ENCODE measurements around the gene ATG2A.

Gene ATG2A

GRCh38 chr11:64925536-64926436, 8.8 kb upstream of the ATG2A start:
- Histone ChIP-seq H3K9me3 (ENCODE audit: control insufficient read depth in 2 of 2, low read length in 2 of 2) (no peaks in the 10 kb centered on the region), H3K4me1 (ENCODE audit: control insufficient read depth in 2 of 2, insufficient read depth in 2 of 2, low read length in 2 of 2) (peaks cover 12 to 18% of the 10 kb centered on the region in 2 donors), H3K9ac (ENCODE audit: low read depth in 1 of 2, low read length in 2 of 2) (peak overlapping the region; percentile 86 to 91), H3K27me3 (ENCODE audit: control insufficient read depth in 2 of 2, insufficient read depth in 2 of 2, low read length in 2 of 2) (no peaks in the 10 kb centered on the region), H3K27ac (ENCODE audit: low read depth in 2 of 2, low read length in 2 of 2) (no peak overlapping the region), H3K4me3 (ENCODE audit: low read length in 2 of 2) (peak overlapping the region; percentile 90 to 92), H3K36me3 (ENCODE audit: control insufficient read depth in 2 of 2, insufficient read depth in 2 of 2, low read length in 2 of 2) (peaks cover 8 to 18% of the 10 kb centered on the region in 2 donors)

- Histone ChIP-seq H3K27ac (ENCODE audit: low read depth in 2 of 2, low read length in 2 of 2) (peak overlapping the region; percentile 83 to 93), H3K9ac (ENCODE audit: low read depth in 1 of 2, low read length in 2 of 2) (peak overlapping the region; percentile 86 to 91)
These were observed 7.9 kb upstream of the ATG2A start for GRCh38 chr11:64924910-64925284.

GRCh38 chr11:64923944-64924909, 7.2 kb upstream of the ATG2A start, which contains the start of gene PPP2R5B:
Gene PPP2R5B (plus strand): TSS chr11:64924689. CDS start chr11:64925735, 1,046 bp downstream.
- H3K36me3 ChIP-seq (ENCODE audit: control insufficient read depth in 2 of 2, insufficient read depth in 2 of 2, low read length in 2 of 2): peaks cover 3 to 6% of the 10 kb centered on the region in 2 donors
- no peaks in the 10 kb centered on the region for H3K9me3 ChIP-seq (ENCODE audit: control insufficient read depth in 2 of 2, low read length in 2 of 2)
- H3K27me3 ChIP-seq (ENCODE audit: control insufficient read depth in 2 of 2, insufficient read depth in 2 of 2, low read length in 2 of 2): no peaks in the 10 kb centered on the region
- peak within 1 kb of the TSS; percentile 83 to 93 for H3K27ac ChIP-seq (ENCODE audit: low read depth in 2 of 2, low read length in 2 of 2)
- H3K4me1 ChIP-seq (ENCODE audit: control insufficient read depth in 2 of 2, insufficient read depth in 2 of 2, low read length in 2 of 2): peaks cover 12 to 18% of the 10 kb centered on the region in 2 donors
- peak within 1 kb of the TSS; percentile 90 to 92 for H3K4me3 ChIP-seq (ENCODE audit: low read length in 2 of 2)
- H3K9ac ChIP-seq (ENCODE audit: low read depth in 1 of 2, low read length in 2 of 2): peak within 1 kb of the TSS; percentile 86 to 91

More at GRCh38 chr11:64924910-64925284, 7.9 kb upstream of the ATG2A start:
- no peaks in the 10 kb centered on the region for H3K27me3 ChIP-seq (ENCODE audit: control insufficient read depth in 2 of 2, insufficient read depth in 2 of 2, low read length in 2 of 2)
- H3K4me3 ChIP-seq (ENCODE audit: low read length in 2 of 2): peak overlapping the region; percentile 90 to 92
- peaks cover 3 to 10% of the 10 kb centered on the region in 2 donors for H3K36me3 ChIP-seq (ENCODE audit: control insufficient read depth in 2 of 2, insufficient read depth in 2 of 2, low read length in 2 of 2)
- H3K4me1 ChIP-seq (ENCODE audit: control insufficient read depth in 2 of 2, insufficient read depth in 2 of 2, low read length in 2 of 2): peaks cover 12 to 18% of the 10 kb centered on the region in 2 donors
- H3K9me3 ChIP-seq (ENCODE audit: control insufficient read depth in 2 of 2, low read length in 2 of 2): no peaks in the 10 kb centered on the region

GRCh38 chr11:64923151-64923661, 6.2 kb upstream of the ATG2A start:
- H3K27ac ChIP-seq (ENCODE audit: low read depth in 2 of 2, low read length in 2 of 2): no peak overlapping the region
- H3K4me3 ChIP-seq (ENCODE audit: low read length in 2 of 2): peak overlapping the region in 1 of 2 donors; percentile 90
- H3K27me3 ChIP-seq (ENCODE audit: control insufficient read depth in 2 of 2, insufficient read depth in 2 of 2, low read length in 2 of 2): no peaks in the 10 kb centered on the region
- H3K4me1 ChIP-seq (ENCODE audit: control insufficient read depth in 2 of 2, insufficient read depth in 2 of 2, low read length in 2 of 2): peaks cover 12 to 19% of the 10 kb centered on the region in 2 donors
- peaks cover 3 to 6% of the 10 kb centered on the region in 2 donors for H3K36me3 ChIP-seq (ENCODE audit: control insufficient read depth in 2 of 2, insufficient read depth in 2 of 2, low read length in 2 of 2)
- peak overlapping the region; percentile 86 to 91 for H3K9ac ChIP-seq (ENCODE audit: low read depth in 1 of 2, low read length in 2 of 2)
- no peaks in the 10 kb centered on the region for H3K9me3 ChIP-seq (ENCODE audit: control insufficient read depth in 2 of 2, low read length in 2 of 2)

- Histone ChIP-seq H3K9ac (ENCODE audit: low read depth in 1 of 2, low read length in 2 of 2) (no peak overlapping the region), H3K36me3 (ENCODE audit: control insufficient read depth in 2 of 2, insufficient read depth in 2 of 2, low read length in 2 of 2) (no peaks in the 10 kb centered on the region), H3K9me3 (ENCODE audit: control insufficient read depth in 2 of 2, low read length in 2 of 2) (no peaks in the 10 kb centered on the region), H3K27me3 (ENCODE audit: control insufficient read depth in 2 of 2, insufficient read depth in 2 of 2, low read length in 2 of 2) (no peaks in the 10 kb centered on the region), H3K4me1 (ENCODE audit: control insufficient read depth in 2 of 2, insufficient read depth in 2 of 2, low read length in 2 of 2) (peaks cover 19 to 30% of the 10 kb centered on the region in 2 donors), H3K4me3 (ENCODE audit: low read length in 2 of 2) (no peak overlapping the region), H3K27ac (ENCODE audit: low read depth in 2 of 2, low read length in 2 of 2) (no peak overlapping the region)
These were observed 4.4 kb upstream of the ATG2A start for GRCh38 chr11:64921384-64921783.

- H3K27ac ChIP-seq (ENCODE audit: low read depth in 2 of 2, low read length in 2 of 2): no peak overlapping the region
- H3K4me3 ChIP-seq (ENCODE audit: low read length in 2 of 2): no peak overlapping the region
- peaks cover 23 to 29% of the 10 kb centered on the region in 2 donors for H3K4me1 ChIP-seq (ENCODE audit: control insufficient read depth in 2 of 2, insufficient read depth in 2 of 2, low read length in 2 of 2)
- H3K36me3 ChIP-seq (ENCODE audit: control insufficient read depth in 2 of 2, insufficient read depth in 2 of 2, low read length in 2 of 2): no peaks in the 10 kb centered on the region
- H3K9ac ChIP-seq (ENCODE audit: low read depth in 1 of 2, low read length in 2 of 2): no peak overlapping the region
- no peaks in the 10 kb centered on the region for H3K9me3 ChIP-seq (ENCODE audit: control insufficient read depth in 2 of 2, low read length in 2 of 2)
- no peaks in the 10 kb centered on the region for H3K27me3 ChIP-seq (ENCODE audit: control insufficient read depth in 2 of 2, insufficient read depth in 2 of 2, low read length in 2 of 2)
These were observed 3.1 kb upstream of the ATG2A start for GRCh38 chr11:64920124-64920523.

- Histone ChIP-seq H3K27ac (ENCODE audit: low read depth in 2 of 2, low read length in 2 of 2) (no peak overlapping the region), H3K4me1 (ENCODE audit: control insufficient read depth in 2 of 2, insufficient read depth in 2 of 2, low read length in 2 of 2) (peaks cover 21 to 29% of the 10 kb centered on the region in 2 donors), H3K36me3 (ENCODE audit: control insufficient read depth in 2 of 2, insufficient read depth in 2 of 2, low read length in 2 of 2) (no peaks in the 10 kb centered on the region), H3K27me3 (ENCODE audit: control insufficient read depth in 2 of 2, insufficient read depth in 2 of 2, low read length in 2 of 2) (no peaks in the 10 kb centered on the region), H3K9me3 (ENCODE audit: control insufficient read depth in 2 of 2, low read length in 2 of 2) (no peaks in the 10 kb centered on the region), H3K4me3 (ENCODE audit: low read length in 2 of 2) (no peak overlapping the region), H3K9ac (ENCODE audit: low read depth in 1 of 2, low read length in 2 of 2) (no peak overlapping the region)
These were observed 2.6 kb upstream of the ATG2A start for GRCh38 chr11:64919627-64920026.

- Histone ChIP-seq H3K9me3 (ENCODE audit: control insufficient read depth in 2 of 2, low read length in 2 of 2) (no peaks in the 10 kb centered on the region), H3K4me1 (ENCODE audit: control insufficient read depth in 2 of 2, insufficient read depth in 2 of 2, low read length in 2 of 2) (peaks cover 15 to 20% of the 10 kb centered on the region in 2 donors), H3K4me3 (ENCODE audit: low read length in 2 of 2) (peak overlapping the region; percentile 59 to 78), H3K9ac (ENCODE audit: low read depth in 1 of 2, low read length in 2 of 2) (peak overlapping the region; percentile 75 to 80), H3K27ac (ENCODE audit: low read depth in 2 of 2, low read length in 2 of 2) (peak overlapping the region; percentile 70 to 73), H3K36me3 (ENCODE audit: control insufficient read depth in 2 of 2, insufficient read depth in 2 of 2, low read length in 2 of 2) (peaks cover 13 to 14% of the 10 kb centered on the region in 2 donors), H3K27me3 (ENCODE audit: control insufficient read depth in 2 of 2, insufficient read depth in 2 of 2, low read length in 2 of 2) (no peaks in the 10 kb centered on the region)
These were observed 1.0 kb upstream of the ATG2A start for GRCh38 chr11:64918017-64918416.

- Histone ChIP-seq H3K4me3 (ENCODE audit: low read length in 2 of 2) (peak overlapping the region; percentile 59 to 78), H3K27me3 (ENCODE audit: control insufficient read depth in 2 of 2, insufficient read depth in 2 of 2, low read length in 2 of 2) (no peaks in the 10 kb centered on the region), H3K4me1 (ENCODE audit: control insufficient read depth in 2 of 2, insufficient read depth in 2 of 2, low read length in 2 of 2) (peaks cover 15 to 20% of the 10 kb centered on the region in 2 donors), H3K9ac (ENCODE audit: low read depth in 1 of 2, low read length in 2 of 2) (peak overlapping the region; percentile 75 to 80), H3K27ac (ENCODE audit: low read depth in 2 of 2, low read length in 2 of 2) (peak overlapping the region; percentile 70 to 73), H3K36me3 (ENCODE audit: control insufficient read depth in 2 of 2, insufficient read depth in 2 of 2, low read length in 2 of 2) (peaks cover 14 to 16% of the 10 kb centered on the region in 2 donors), H3K9me3 (ENCODE audit: control insufficient read depth in 2 of 2, low read length in 2 of 2) (no peaks in the 10 kb centered on the region)
These were observed 620 bp upstream of the ATG2A start for GRCh38 chr11:64917663-64917995.

Measured in mucosa of rectum (tissue), 2 donors.